GM23248 (cell line): ENCODE data around the gene GREB1.

Experiments used
- EZH2 ChIP-seq: fragments of 200-600 bp; sonication (generic); IDR thresholded peaks from 2 replicates; pipeline ENCODE4 v1.6.1; 2018; ENCODE audit warnings: antibody characterized with exemption, mild to moderate bottlenecking; ENCODE audit not compliant: insufficient read depth, poor library complexity, severe bottlenecking
- EZH2phosphoT487 ChIP-seq: fragments of 200-600 bp; sonication (generic); IDR thresholded peaks from 2 replicates; pipeline ENCODE4 v1.6.1; 2018; ENCODE audit warnings: antibody characterized with exemption, moderate library complexity, mild to moderate bottlenecking, low read depth; ENCODE audit not compliant: insufficient read depth

DNA sequence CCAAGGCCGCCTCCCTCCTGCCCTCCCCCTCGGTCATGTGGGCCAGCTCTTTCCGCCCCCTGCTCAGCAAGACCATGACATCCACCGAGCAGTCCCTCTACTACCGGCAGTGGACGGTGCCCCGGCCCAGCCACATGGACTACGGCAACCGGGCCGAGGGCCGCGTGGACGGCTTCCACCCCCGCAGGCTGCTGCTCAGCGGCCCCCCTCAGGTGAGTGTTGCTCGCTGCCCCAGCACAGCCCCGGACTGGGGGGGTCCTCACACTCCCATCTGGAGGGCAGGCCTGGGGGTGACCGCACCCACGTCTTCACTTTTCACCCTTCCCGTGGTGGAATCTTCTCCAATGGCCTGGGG is 84.8 kb downstream of the GREB1 start:
- no peak for TF ChIP-seq EZH2phosphoT487
- TF ChIP-seq EZH2, result no peak
